ENCODE results near the gene ATG4D.

DNA sequence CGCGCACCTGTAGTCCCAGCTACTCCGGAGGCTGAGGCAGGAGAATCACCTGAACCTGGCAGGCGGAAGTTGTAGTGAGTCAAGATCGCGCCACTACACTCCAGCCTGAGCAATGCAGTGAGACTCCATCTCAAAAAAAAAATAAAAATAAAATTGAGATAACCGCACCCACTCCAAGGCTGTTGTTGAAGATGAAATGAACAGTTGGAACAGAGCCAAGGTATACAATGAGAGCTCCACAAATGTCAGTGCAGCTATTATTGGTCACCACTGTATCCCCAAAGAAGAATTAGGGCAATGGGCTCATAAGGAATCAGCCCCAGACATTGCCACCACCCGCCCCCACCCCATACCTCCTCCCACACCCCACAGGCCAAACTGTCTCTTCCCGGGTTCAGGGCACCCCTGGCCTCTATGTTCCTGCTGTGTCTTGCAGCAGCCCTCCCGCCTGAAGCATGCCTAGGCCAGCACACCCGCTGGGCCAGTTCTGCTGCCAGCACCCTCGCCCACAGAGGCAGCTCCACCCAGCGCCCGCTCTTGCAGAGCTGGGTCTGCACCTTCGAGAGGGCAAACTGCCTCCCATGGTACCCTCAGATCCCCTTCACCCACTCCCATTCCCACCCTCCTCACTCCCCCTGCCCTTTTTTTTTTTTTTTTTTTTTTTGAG, 22.9 kb upstream of the ATG4D start:
- TF ChIP-seq EZH2 (IDR thresholded peaks at IDR 0.05) (no peak), POLR2AphosphoS5 (IDR thresholded peaks at IDR 0.05; ENCODE audit: borderline replicate concordance, low read depth, low read length) (no peak)
